ENCODE data around the gene MGMT. TPM values are rescaled to one million over a fixed set of nuclear protein-coding genes. Genes with fewer than 3 reads are reported as not detected.

The MGMT gene
- total RNA-seq, 4 donors from 2014 or later, result 25.6 to 32.2 (median 29.5) TPM

DNA sequence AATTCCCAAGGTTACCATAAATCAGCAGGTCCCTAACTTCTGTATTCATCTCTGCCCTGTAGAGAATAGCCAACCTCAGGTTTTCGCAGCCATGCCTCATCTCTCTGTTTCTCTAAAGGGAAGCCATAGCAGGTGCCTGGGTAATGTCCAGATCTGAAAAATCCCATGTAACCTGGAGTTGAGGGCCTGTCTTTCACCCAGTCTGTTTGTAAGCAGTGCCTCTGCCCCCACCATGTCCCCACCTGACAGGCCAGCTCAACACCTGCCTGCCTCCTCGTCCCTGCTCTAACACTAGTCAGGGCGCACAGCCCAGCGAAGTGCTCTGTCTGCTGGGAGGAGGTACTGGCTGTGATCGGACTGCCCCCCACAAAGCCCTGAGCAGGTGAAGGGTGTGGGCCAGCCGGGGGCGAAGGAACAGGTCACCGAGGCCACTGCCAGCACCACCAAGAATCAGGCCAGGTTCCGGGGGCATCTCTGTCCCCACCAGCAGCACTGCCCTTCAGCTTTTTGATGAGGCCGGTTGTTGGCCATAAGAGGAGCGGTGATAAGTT lies 210.4 kb downstream of the MGMT start:
- 92% methylated on average over 6 of the region's 11 CpGs for WGBS
- Histone ChIP-seq H3K4me1 (no peaks in the 10 kb centered on the region), H3K36me3 (no peaks in the 10 kb centered on the region), H3K4me3 (no peak overlapping the region), H3K27ac (no peak overlapping the region), H3K27me3 (no peaks in the 10 kb centered on the region), H3K9me3 (no peaks in the 10 kb centered on the region)
- DNase-seq (ENCODE audit: low spot score in 2 of 2), result no peak
- TF ChIP-seq, protein P1, sequence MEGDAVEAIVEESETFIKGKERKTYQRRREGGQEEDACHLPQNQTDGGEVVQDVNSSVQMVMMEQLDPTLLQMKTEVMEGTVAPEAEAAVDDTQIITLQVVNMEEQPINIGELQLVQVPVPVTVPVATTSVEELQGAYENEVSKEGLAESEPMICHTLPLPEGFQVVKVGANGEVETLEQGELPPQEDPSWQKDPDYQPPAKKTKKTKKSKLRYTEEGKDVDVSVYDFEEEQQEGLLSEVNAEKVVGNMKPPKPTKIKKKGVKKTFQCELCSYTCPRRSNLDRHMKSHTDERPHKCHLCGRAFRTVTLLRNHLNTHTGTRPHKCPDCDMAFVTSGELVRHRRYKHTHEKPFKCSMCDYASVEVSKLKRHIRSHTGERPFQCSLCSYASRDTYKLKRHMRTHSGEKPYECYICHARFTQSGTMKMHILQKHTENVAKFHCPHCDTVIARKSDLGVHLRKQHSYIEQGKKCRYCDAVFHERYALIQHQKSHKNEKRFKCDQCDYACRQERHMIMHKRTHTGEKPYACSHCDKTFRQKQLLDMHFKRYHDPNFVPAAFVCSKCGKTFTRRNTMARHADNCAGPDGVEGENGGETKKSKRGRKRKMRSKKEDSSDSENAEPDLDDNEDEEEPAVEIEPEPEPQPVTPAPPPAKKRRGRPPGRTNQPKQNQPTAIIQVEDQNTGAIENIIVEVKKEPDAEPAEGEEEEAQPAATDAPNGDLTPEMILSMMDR (IDR thresholded peaks at IDR 0.05), result no peak
- TF ChIP-seq POLR2A (IDR thresholded peaks at IDR 0.05) (no peak), POLR2AphosphoS5 (IDR thresholded peaks at IDR 0.05) (no peak), EP300 (IDR thresholded peaks at IDR 0.05) (no peak)

DNA sequence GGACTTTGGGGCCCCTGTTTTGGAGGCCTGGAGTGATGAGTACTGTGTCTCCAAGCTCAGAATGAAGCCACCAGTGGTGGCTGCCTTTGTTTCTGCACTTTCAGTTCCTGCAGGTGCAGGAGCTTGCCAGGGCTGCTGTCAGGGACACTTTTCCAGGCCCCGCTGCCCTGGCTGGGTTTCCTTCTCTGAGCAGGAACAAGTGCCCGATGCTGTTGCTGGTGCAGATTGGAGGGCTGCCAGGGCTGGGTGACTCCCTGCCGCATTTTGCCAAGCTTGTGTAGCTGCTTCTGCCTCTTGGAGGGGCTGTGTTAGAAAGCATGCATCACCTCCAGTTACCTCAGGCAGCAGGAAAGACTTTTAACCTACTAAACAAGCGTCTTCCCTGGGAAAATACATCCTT lies 211.1 kb downstream of the MGMT start:
- WGBS, result 43% methylated on average over 3 of the region's 4 CpGs
- no peaks in the 10 kb centered on the region for H3K9me3 ChIP-seq
- no peak overlapping the region for H3K27ac ChIP-seq
- no peak overlapping the region for H3K4me3 ChIP-seq
- H3K36me3 ChIP-seq, result no peaks in the 10 kb centered on the region
- no peak for DNase-seq (ENCODE audit: low spot score in 2 of 2)
- TF ChIP-seq, protein P1 (IDR thresholded peaks at IDR 0.05), result no peak
- no peaks in the 10 kb centered on the region for H3K4me1 ChIP-seq
- no peaks in the 10 kb centered on the region for H3K27me3 ChIP-seq

DNA sequence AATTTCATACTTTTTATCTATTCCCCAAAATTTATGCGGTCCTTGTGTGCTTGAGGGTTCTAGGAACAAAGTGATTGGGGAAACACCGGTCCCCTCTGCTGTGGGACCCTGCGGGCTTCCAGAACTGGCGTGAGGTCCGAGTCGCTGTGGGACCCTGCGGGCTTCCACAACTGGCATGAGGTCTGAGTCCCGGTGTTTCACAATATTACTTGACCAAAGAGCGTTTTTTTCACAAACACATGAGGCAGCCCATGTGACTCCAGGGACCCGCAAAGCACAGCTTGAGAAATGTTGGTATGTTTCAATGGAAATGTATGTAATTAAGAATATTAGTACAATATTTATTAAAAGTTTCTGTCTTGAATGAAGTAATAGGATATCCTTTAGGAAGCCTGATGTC lies 212.2 kb downstream of the MGMT start:
- no peaks in the 10 kb centered on the region for H3K36me3 ChIP-seq
- WGBS, result 95% methylated on average over 10 of the region's 10 CpGs

DNA sequence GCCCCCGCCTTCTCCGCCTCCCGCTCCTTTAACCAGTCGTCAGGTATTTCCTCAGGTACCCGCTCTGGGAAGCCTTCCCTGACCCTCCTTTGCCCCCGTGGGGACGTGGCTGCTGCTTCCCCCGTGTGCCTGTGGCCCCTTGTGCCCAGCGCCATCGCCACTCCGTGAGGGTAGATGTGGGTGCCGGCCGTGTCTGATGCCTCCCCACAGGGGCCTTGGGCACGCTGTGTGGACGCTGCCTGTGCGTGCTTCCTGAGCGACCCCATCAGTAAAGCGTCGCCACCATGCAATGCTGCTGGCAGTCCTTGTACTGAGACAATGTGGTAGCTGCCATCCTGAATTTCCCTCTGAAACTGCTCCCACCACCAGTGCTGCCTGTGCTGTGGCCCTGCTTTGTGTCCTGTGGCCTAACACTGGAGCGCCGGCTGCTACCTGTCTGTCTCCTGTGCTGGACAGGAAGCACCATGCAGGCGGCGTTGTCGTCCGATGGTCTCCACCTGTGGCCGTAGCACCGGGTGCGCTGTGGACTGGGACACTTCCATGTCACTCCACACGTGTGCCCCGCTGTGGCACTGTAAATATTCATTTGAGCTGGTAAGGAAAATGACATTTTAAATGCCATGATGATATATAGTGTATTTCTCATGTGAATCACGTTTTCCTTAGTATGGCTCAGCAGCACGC lies 213.8 kb downstream of the MGMT start:
- 98% methylated on average over 23 of the region's 32 CpGs for WGBS
- no peaks in the 10 kb centered on the region for H3K27me3 ChIP-seq
- H3K4me1 ChIP-seq, result no peaks in the 10 kb centered on the region
- TF ChIP-seq POLR2AphosphoS5 (IDR thresholded peaks at IDR 0.05), result no peak
- TF ChIP-seq, protein P1 (IDR thresholded peaks at IDR 0.05), result no peak
- no peak for TF ChIP-seq POLR2A (IDR thresholded peaks at IDR 0.05)
- TF ChIP-seq EP300 (IDR thresholded peaks at IDR 0.05), result no peak
- H3K27ac ChIP-seq, result no peak overlapping the region
- H3K36me3 ChIP-seq, result no peaks in the 10 kb centered on the region
- no peak overlapping the region for H3K4me3 ChIP-seq
- no peak for DNase-seq (ENCODE audit: low spot score in 2 of 2)
- H3K9me3 ChIP-seq, result no peaks in the 10 kb centered on the region

More for the DNA sequence above, 212.2 kb downstream of the MGMT start:
- no peaks in the 10 kb centered on the region for H3K4me1 ChIP-seq
- no peaks in the 10 kb centered on the region for H3K9me3 ChIP-seq
- no peak for DNase-seq (ENCODE audit: low spot score in 2 of 2)
- no peak overlapping the region for H3K27ac ChIP-seq
- no peaks in the 10 kb centered on the region for H3K27me3 ChIP-seq
- no peak for TF ChIP-seq POLR2A (IDR thresholded peaks at IDR 0.05)
- TF ChIP-seq POLR2AphosphoS5 (IDR thresholded peaks at IDR 0.05), result no peak
- TF ChIP-seq, protein P1 (IDR thresholded peaks at IDR 0.05), result no peak
- no peak for TF ChIP-seq EP300 (IDR thresholded peaks at IDR 0.05)
- no peak overlapping the region for H3K4me3 ChIP-seq

DNA sequence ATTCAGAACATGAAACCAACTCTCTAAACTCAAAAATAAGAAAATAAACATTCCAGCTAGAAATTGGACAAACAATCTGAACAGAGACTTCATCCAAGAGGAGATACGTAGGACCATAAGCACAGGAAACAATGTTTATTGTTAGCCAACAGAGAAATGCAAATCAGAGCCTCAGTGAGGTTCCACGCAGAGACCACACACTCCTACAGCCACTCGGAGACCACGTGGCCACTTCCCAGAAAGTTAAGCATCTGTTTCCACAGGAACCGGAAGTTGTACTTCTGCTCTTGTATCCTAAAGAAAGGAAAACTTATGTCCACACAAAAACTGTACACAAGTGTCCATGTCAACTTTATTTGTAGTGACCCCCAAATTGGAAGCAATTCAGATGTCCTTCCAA lies 214.8 kb downstream of the MGMT start:
- no peaks in the 10 kb centered on the region for H3K27me3 ChIP-seq
- DNase-seq (ENCODE audit: low spot score in 2 of 2), result no peak
- H3K27ac ChIP-seq, result no peak overlapping the region
- no peaks in the 10 kb centered on the region for H3K9me3 ChIP-seq
- no peak overlapping the region for H3K4me3 ChIP-seq
- WGBS, result 82% methylated on average over 5 of the region's 5 CpGs
- TF ChIP-seq EP300 (IDR thresholded peaks at IDR 0.05) (no peak), POLR2A (IDR thresholded peaks at IDR 0.05) (no peak), POLR2AphosphoS5 (IDR thresholded peaks at IDR 0.05) (no peak)
- TF ChIP-seq, protein P1 (IDR thresholded peaks at IDR 0.05), result no peak
- H3K4me1 ChIP-seq, result no peaks in the 10 kb centered on the region
- no peaks in the 10 kb centered on the region for H3K36me3 ChIP-seq
